Measurements from ENCODE around the gene PGGT1B.

DNA sequence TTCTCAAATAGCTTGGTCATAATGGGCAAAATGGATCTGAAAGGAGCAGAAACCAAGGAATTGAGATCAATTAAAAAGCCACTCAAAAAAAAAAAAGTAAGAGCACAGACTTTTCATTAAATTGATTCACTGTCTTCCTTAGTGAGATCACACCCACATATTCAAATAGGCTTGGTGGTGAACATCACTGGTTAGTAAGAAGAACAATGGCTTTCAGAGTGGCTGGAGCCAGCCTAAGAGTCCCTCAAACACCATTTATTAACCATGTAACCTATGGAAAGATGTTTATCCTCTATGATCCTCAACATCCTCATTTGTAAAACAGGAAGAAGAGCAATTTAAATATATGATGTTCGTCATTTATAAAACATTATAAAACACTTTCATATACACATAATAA, 21.3 kb upstream of the PGGT1B start:
- TF ChIP-seq YY1 (IDR thresholded peaks at IDR 0.05; ENCODE audit: insufficient read depth, insufficient read length) (no peak), SUZ12 (IDR thresholded peaks at IDR 0.05; ENCODE audit: extremely low read depth, insufficient read depth, insufficient read length) (no peak), ZNF274 (IDR thresholded peaks at IDR 0.05; ENCODE audit: low read depth, low read length) (no peak)

Measured in NT2/D1 (cell line).